ENCODE results near the gene SLIT3.

DNA sequence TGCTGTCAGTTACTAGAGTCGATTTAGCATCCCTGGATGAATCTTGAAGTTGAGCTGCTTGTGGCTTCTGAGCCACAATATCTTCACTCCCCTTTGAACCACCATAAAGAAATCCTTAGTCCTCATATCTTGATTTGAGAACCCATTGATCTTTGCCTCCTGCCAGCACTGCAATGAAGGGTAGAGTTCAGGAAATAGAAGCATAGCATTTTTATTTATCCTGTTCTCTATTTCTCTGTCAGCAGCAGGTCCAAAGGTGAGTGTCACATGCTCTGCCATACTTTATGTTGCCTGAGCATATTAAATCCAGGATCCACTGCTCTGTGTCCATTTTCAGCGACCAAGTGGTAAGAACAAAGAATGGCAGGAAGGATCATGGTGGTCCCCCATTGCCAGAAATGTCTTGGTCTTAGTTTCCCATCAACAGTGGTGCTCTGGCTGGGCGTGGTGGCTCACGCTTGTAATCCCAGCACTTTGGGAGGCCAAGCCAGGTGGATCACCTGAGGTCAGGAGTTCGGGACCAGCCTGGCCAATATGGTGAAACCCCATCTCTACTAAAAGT, 641.6 kb downstream of the SLIT3 start:
- no peak for TF ChIP-seq PURB (CRISPR knock-in tag; IDR thresholded peaks at IDR 0.05; ENCODE audit: low read depth)
- no peak for TF ChIP-seq NFIC (IDR thresholded peaks at IDR 0.05)
- no peak for TF ChIP-seq NFE2 (IDR thresholded peaks at IDR 0.05; ENCODE audit: low read depth)
- no peak for TF ChIP-seq PREB (CRISPR knock-in tag; IDR thresholded peaks at IDR 0.05)
